OCI-LY1 (cell line): ENCODE results near the gene GLI3.

Source experiments
- H2AFZ ChIP-seq: fragments of 200-600 bp; sonication (generic), shearing (Covaris generic); 2 replicates; pipeline ENCODE4 v1.6.0; 2014; ENCODE audit warnings: antibody characterized with exemption, mild to moderate bottlenecking, low read length
- H3F3A ChIP-seq: fragments of 200-600 bp; sonication (generic), shearing (Covaris generic); 2 replicates; pipeline ENCODE4 v1.6.0; 2014; ENCODE audit warnings: mild to moderate bottlenecking, antibody characterized with exemption, low read length, moderate library complexity; ENCODE audit not compliant: insufficient read depth
- H3K27ac ChIP-seq: fragments of 200-600 bp; sonication (generic); 2 replicates; pipeline ENCODE4 v1.5.1; 2014; ENCODE audit warnings: low read length, mixed run types, mild to moderate bottlenecking, low read depth; ENCODE audit not compliant: poor library complexity, severe bottlenecking
- H3K27me3 ChIP-seq: fragments of 200-600 bp; sonication (generic); 2 replicates; pipeline ENCODE4 v1.6.0; 2014; ENCODE audit warnings: antibody characterized with exemption, mild to moderate bottlenecking, low read length, moderate library complexity; ENCODE audit not compliant: insufficient read depth
- H3K36me3 ChIP-seq: fragments of 200-600 bp; sonication (generic); 2 replicates; pipeline ENCODE4 v1.6.1; 2014; ENCODE audit warnings: mild to moderate bottlenecking, antibody characterized with exemption, low read length, moderate library complexity, mixed read lengths; ENCODE audit not compliant: insufficient read depth
- H3K4me1 ChIP-seq: fragments of 200-600 bp; sonication (generic); 2 replicates; pipeline ENCODE4 v1.5.1; 2014; ENCODE audit warnings: mild to moderate bottlenecking, low read length, moderate library complexity; ENCODE audit not compliant: insufficient read depth, severe bottlenecking
- H3K4me2 ChIP-seq: fragments of 200-600 bp; sonication (generic), shearing (Covaris generic); 2 replicates; pipeline ENCODE4 v1.6.1; 2014; ENCODE audit warnings: low read length
- H3K4me3 ChIP-seq: fragments of 200-600 bp; sonication (generic); 2 replicates; pipeline ENCODE4 v1.5.1; 2014; ENCODE audit warnings: low read length, low read depth, mild to moderate bottlenecking, mixed read lengths; ENCODE audit not compliant: poor library complexity, severe bottlenecking
- H3K79me2 ChIP-seq: fragments of 200-600 bp; shearing (Covaris generic); 2 replicates; pipeline ENCODE4 v1.6.1; 2016; ENCODE audit warnings: mixed run types, low read length, mixed read lengths; ENCODE audit not compliant: insufficient read depth
- H3K9ac ChIP-seq: fragments of 200-600 bp; sonication (generic), shearing (Covaris generic); 2 replicates; pipeline ENCODE4 v1.6.1; 2014; ENCODE audit warnings: mild to moderate bottlenecking, low read length, mixed read lengths
- H3K9me2 ChIP-seq: fragments of 200-600 bp; sonication (generic), shearing (Covaris generic); 2 replicates; pipeline ENCODE4 v1.6.1; 2014; ENCODE audit warnings: low read depth, mild to moderate bottlenecking, low read length, mixed read lengths
- H3K9me3 ChIP-seq: fragments of 200-600 bp; shearing (Covaris generic); 2 replicates; pipeline ENCODE4 v1.6.1; 2014; ENCODE audit warnings: low read length, mixed read lengths
- H4K20me1 ChIP-seq: fragments of 200-600 bp; sonication (generic), shearing (Covaris generic); 2 replicates; pipeline ENCODE4 v1.6.0; 2016; ENCODE audit warnings: mild to moderate bottlenecking, low read length; ENCODE audit not compliant: insufficient read depth
- EZH2 ChIP-seq: fragments of 200-600 bp; sonication (generic), shearing (Covaris generic); IDR thresholded peaks from 2 replicates; pipeline ENCODE4 v1.8.0; 2017; ENCODE audit warnings: borderline replicate concordance, mixed run types, mild to moderate bottlenecking, antibody characterized with exemption, low read length, moderate library complexity, mixed read lengths
- TF ChIP-seq, protein P1 (sequence below): fragments of 200-600 bp; sonication (generic), shearing (Covaris generic); IDR thresholded peaks from 2 replicates; pipeline ENCODE4 v1.5.1; 2017; ENCODE audit warnings: mild to moderate bottlenecking, antibody characterized with exemption, low read length, moderate library complexity, mixed read lengths

The GLI3 gene

GRCh38 chr7:42186151-42186550, 50.9 kb downstream of the GLI3 start:
- Histone ChIP-seq H3K4me2 (no peak overlapping the region), H3K27ac (no peak overlapping the region), H3K4me1 (no peaks in the 10 kb centered on the region), H3K9me2 (no peaks in the 10 kb centered on the region), H3K27me3 (no peaks in the 10 kb centered on the region; the same call in 1 of the 2 replicates), H3F3A (no peaks in the 10 kb centered on the region), H2AFZ (no peak overlapping the region), H3K9ac (no peak overlapping the region), H4K20me1 (no peaks in the 10 kb centered on the region), H3K36me3 (no peaks in the 10 kb centered on the region), H3K9me3 (no peaks in the 10 kb centered on the region; the same call in 1 of the 2 replicates), H3K4me3 (no peak overlapping the region), H3K79me2 (no peaks in the 10 kb centered on the region)
- TF ChIP-seq, protein P1, sequence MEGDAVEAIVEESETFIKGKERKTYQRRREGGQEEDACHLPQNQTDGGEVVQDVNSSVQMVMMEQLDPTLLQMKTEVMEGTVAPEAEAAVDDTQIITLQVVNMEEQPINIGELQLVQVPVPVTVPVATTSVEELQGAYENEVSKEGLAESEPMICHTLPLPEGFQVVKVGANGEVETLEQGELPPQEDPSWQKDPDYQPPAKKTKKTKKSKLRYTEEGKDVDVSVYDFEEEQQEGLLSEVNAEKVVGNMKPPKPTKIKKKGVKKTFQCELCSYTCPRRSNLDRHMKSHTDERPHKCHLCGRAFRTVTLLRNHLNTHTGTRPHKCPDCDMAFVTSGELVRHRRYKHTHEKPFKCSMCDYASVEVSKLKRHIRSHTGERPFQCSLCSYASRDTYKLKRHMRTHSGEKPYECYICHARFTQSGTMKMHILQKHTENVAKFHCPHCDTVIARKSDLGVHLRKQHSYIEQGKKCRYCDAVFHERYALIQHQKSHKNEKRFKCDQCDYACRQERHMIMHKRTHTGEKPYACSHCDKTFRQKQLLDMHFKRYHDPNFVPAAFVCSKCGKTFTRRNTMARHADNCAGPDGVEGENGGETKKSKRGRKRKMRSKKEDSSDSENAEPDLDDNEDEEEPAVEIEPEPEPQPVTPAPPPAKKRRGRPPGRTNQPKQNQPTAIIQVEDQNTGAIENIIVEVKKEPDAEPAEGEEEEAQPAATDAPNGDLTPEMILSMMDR: peak; percentile 84
- TF ChIP-seq EZH2: no peak

GRCh38 chr7:42185726-42186125, 51.3 kb downstream of the GLI3 start:
- no peak overlapping the region for H3K27ac ChIP-seq
- no peak overlapping the region for H3K4me3 ChIP-seq
- H3K79me2 ChIP-seq: no peaks in the 10 kb centered on the region
- H3K4me2 ChIP-seq: no peak overlapping the region
- no peaks in the 10 kb centered on the region for H3K36me3 ChIP-seq
- no peaks in the 10 kb centered on the region; the same call in 1 of the 2 replicates for H3K9me3 ChIP-seq
- TF ChIP-seq EZH2: no peak
- TF ChIP-seq, protein P1: no peak
- no peaks in the 10 kb centered on the region for H3K9me2 ChIP-seq
- no peaks in the 10 kb centered on the region for H3K4me1 ChIP-seq
- H4K20me1 ChIP-seq: no peaks in the 10 kb centered on the region
- no peak overlapping the region for H2AFZ ChIP-seq
- no peak overlapping the region for H3K9ac ChIP-seq
- H3F3A ChIP-seq: no peaks in the 10 kb centered on the region
- no peaks in the 10 kb centered on the region; the same call in 1 of the 2 replicates for H3K27me3 ChIP-seq

DNA sequence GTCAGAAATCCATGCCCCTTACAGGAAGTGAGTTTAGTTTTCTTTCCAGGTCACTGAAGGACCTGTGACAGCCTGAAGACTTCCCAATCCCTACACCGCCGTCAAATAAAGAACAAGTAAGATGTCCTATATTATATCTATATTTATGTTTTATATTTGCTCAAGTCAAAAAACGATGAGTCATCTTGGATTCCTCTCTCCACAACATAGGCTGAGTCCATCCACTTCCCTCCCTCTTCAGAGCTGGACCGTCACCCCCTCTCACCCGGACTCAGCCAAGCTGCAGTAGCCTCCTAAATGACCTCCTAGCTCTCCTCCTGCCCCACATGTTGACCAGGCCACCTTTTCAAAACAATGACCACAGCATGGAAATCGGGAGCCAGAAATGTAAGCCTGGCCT, 53.5 kb downstream of the GLI3 start:
- H3K4me3 ChIP-seq: no peak overlapping the region
- H3F3A ChIP-seq: no peaks in the 10 kb centered on the region
- no peaks in the 10 kb centered on the region for H3K4me1 ChIP-seq
- no peaks in the 10 kb centered on the region for H3K9me3 ChIP-seq
- no peak for TF ChIP-seq EZH2
- TF ChIP-seq, protein P1: no peak
- no peak overlapping the region for H3K4me2 ChIP-seq
- H3K9me2 ChIP-seq: no peaks in the 10 kb centered on the region
- no peaks in the 10 kb centered on the region for H3K36me3 ChIP-seq
- no peak overlapping the region for H3K9ac ChIP-seq
- H4K20me1 ChIP-seq: no peaks in the 10 kb centered on the region
- no peak overlapping the region for H3K27ac ChIP-seq
- no peak overlapping the region for H2AFZ ChIP-seq
- H3K27me3 ChIP-seq: no peaks in the 10 kb centered on the region; the same call in 1 of the 2 replicates
- H3K79me2 ChIP-seq: no peaks in the 10 kb centered on the region
